Subcutaneous adipose tissue (tissue), 4 donors: Measurements from ENCODE around the gene NAALADL2. TPM values are rescaled to one million over a fixed set of nuclear protein-coding genes. Genes with fewer than 3 reads are reported as not detected.

Experiments used
- total RNA-seq, 4 donors: library from RNA; depleted of rRNA; stranded (reverse); fragments of >200 nt; gene quantifications; one replicate each; pipeline ENCODE4 v1.1.0, GENCODE V29; 2016
- TF ChIP-seq, protein P1 (sequence below): fragments of 450-650 bp; IDR thresholded peaks from one replicate; pipeline ENCODE4 v1.5.1; 2016; ENCODE audit warnings: low read depth, mild to moderate bottlenecking, control low read depth, antibody characterized with exemption, moderate library complexity

The NAALADL2 gene
- total RNA-seq, 4 donors from 2014 or later: 9.4 to 18.1 (median 11.8) TPM

DNA sequence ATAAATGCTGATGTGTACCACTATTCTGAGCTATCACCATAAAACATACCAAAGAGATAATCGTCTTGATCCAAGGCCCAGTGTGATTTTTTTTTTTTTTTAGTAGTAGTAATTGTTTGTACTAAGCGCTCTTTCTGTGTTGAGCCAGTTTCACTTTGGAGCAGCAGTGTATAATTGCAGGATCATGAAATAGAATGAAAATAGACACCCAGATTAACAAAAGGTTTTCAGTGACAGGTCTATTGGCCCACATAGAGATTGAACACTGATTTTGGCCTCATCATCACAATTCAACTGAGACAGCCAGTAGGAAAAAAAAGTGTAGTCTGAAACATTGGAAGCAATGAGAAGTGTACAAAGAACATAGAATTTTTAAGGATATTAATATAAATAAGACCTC lies 749.8 kb downstream of the NAALADL2 start:
- TF ChIP-seq, protein P1, sequence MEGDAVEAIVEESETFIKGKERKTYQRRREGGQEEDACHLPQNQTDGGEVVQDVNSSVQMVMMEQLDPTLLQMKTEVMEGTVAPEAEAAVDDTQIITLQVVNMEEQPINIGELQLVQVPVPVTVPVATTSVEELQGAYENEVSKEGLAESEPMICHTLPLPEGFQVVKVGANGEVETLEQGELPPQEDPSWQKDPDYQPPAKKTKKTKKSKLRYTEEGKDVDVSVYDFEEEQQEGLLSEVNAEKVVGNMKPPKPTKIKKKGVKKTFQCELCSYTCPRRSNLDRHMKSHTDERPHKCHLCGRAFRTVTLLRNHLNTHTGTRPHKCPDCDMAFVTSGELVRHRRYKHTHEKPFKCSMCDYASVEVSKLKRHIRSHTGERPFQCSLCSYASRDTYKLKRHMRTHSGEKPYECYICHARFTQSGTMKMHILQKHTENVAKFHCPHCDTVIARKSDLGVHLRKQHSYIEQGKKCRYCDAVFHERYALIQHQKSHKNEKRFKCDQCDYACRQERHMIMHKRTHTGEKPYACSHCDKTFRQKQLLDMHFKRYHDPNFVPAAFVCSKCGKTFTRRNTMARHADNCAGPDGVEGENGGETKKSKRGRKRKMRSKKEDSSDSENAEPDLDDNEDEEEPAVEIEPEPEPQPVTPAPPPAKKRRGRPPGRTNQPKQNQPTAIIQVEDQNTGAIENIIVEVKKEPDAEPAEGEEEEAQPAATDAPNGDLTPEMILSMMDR: no peak

DNA sequence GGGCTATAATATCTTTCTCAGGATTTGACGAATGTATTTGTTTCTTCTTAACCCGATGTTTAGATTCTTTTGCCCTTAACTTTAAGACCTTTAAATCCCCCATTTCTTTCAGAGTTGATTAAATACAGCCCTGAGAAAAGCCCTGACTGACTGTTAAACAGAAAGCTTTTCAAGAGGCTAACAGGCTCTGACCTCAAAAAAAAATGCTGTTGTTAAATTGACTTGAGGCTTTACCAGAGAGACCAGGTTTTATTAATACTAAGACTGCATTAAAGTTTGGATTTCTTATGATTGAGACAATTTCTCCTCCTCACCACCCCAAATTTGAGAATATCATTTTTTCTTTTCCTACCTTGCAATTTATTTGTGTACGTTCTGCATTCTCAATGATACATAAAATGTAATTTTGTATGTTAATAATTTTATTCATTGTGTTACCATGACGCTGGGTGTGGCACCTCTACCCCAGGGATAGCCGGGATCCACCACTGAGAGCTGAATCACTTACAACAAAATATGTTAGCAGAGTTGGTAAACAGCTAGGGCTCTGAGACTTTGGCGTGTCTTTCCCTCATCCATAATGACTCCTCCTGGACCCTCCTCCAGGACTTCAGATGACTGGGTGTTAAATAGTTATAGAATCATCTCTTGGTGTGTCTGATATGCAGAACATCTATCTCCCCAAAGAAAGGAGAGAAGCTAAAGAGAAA lies 753.5 kb downstream of the NAALADL2 start:
- TF ChIP-seq, protein P1: no peak

DNA sequence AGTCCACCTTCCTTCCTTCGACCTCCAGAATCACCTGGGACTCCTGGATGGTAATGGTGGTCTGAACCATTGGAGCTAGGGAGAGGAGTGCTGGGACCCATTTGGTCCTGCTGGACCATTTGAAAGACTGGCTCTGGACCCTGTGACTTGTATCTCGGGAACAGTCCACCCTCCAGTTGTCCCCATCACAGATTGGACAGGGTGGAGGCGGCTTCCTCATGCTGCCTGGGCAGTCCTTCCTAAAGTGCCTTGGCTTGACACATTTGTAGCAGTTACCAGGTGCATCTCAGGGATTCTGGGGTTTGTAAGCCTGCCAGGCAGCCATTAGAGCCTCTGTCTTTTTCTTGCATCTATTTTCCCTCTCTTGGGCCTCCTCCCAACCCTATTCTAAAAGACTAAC lies 758.1 kb downstream of the NAALADL2 start:
- TF ChIP-seq, protein P1: no peak

DNA sequence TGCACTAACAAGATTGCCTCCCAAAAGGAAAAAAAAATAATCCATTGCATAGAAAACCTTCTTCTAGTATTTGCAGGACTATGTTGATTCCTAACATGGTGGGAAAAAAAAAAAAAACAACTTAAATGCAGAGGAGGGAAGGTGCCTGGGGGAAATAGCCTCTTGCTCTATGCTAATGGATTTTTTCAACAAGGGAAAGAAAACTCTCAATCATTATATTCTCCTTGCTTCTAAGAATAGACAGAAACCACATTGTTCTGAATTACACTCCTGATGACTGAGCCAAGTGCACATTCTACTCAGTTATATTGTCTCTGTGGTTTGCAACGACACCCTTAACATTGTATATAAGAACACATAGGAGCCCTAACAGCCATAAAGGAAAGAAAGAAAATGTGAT lies 760.2 kb downstream of the NAALADL2 start:
- TF ChIP-seq, protein P1: no peak

DNA sequence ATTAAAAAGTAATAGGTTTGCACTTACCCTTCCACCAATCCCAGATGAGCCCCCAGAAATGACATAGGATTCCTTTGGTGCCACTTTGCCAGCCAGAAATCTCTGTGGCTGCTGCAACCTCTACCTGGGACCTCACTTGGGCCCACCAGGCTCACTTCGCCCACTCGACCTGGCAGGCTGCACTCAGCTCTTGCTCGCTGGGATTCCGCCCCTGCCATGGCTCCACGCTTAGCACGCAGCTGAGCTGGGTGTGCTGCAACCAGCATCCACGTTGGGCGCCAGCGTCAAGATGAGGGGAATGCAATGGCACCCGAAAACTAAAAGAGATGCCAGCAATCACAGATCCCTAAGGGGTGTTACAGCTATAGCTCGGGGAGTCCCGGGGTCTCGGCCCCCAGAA lies 761.0 kb downstream of the NAALADL2 start:
- TF ChIP-seq, protein P1: no peak

DNA sequence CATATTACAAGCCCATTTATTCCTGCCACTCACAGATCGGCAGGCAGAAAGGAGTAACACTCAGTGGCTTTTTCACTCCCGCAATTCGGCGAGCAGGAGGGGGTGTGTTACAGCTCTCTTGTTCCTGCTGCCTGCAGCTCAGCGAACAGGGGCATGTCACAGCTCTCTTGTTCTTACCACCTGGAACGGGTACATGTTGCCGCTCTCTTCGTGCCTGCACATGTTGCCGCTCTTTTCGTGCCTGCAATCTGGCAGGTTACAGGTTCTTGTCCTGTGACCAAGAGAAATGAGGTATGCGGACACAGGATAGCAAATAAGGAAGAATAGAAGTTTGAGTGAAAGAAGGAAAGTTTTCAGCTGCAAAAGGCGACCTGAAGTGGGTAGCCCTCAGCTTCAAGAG lies 761.4 kb downstream of the NAALADL2 start:
- TF ChIP-seq, protein P1: no peak

DNA sequence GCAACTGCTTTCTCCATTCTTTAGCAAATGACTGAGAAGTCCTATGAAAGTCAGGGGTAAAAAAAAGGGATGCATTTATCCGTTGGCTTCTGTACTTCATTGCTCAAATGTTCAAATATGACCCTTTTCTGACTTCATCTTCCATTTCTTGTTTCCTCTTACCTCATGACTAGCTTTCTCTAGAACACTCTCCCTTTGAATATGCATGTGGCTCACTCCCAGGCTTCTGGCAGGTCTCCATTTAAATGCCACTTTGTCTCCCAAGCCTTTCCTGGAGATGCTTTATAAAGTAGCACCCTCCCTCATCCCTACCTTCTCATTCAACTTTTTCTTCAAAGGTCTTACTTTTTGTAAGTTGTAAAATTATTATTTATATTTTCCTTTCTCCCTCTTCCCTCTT lies 781.8 kb downstream of the NAALADL2 start:
- TF ChIP-seq, protein P1: no peak
